A673 (cell line): ENCODE results near the gene ANKRD53. TPM values are rescaled to one million over a fixed set of nuclear protein-coding genes. Genes with fewer than 3 reads are reported as not detected.

ENCODE experiments used
- BruUV-seq: library from RNA; stranded (reverse); fragments of 400-500 nt; replicated peaks from 2 replicates; lab custom pipeline; 2021; lab: Mats Ljungman, UMichigan
- CTCF ChIA-PET: fragments of 300-600 bp; sonication (Branson Sonifier 250); formaldehyde crosslinking; loops from one replicate; lab custom pipeline; 2022; ENCODE audit warnings: antibody characterized with exemption; lab: Charles Lee
- POLR2A ChIA-PET: fragments of 300-600 bp; sonication (Branson Sonifier 250); formaldehyde crosslinking; loops from one replicate; lab custom pipeline; 2022; ENCODE audit warnings: antibody characterized with exemption; ENCODE audit not compliant: low non-redundant PET; lab: Charles Lee
- DNase-seq: peaks from one replicate; pipeline ENCODE4 v3.0.0-alpha.2; 2015; ENCODE audit warnings: low spot score
- H3K27ac ChIP-seq: fragments of 200-600 bp; sonication (generic); 2 replicates; pipeline ENCODE4 v1.5.1; 2016; ENCODE audit warnings: mixed run types, low read depth, mild to moderate bottlenecking, mixed read lengths, antibody characterized with exemption, low read length; ENCODE audit not compliant: poor library complexity, severe bottlenecking
- H3K27me3 ChIP-seq: fragments of 200-600 bp; sonication (generic); replicated peaks from 2 replicates; pipeline ENCODE4 v1.6.1; 2017; ENCODE audit warnings: mixed run types, low read depth, mild to moderate bottlenecking, mixed read lengths, antibody characterized with exemption, low read length; ENCODE audit not compliant: insufficient read depth, poor library complexity
- H3K36me3 ChIP-seq: fragments of 200-600 bp; sonication (generic); 2 replicates; pipeline ENCODE4 v1.6.1; 2016; ENCODE audit warnings: mixed run types, mild to moderate bottlenecking, mixed read lengths, antibody characterized with exemption, low read length; ENCODE audit not compliant: insufficient read depth, poor library complexity, severe bottlenecking
- H3K4me1 ChIP-seq: fragments of 200-600 bp; sonication (generic); 2 replicates; pipeline ENCODE4 v1.6.1; 2017; ENCODE audit warnings: mixed run types, mild to moderate bottlenecking, mixed read lengths, antibody characterized with exemption, low read length; ENCODE audit not compliant: insufficient read depth, poor library complexity, severe bottlenecking
- H3K4me3 ChIP-seq: fragments of 200-600 bp; sonication (generic); 2 replicates; pipeline ENCODE4 v1.5.1; 2016; ENCODE audit warnings: low read depth, mixed run types, mild to moderate bottlenecking, mixed read lengths, low read length; ENCODE audit not compliant: poor library complexity, severe bottlenecking
- H3K9me3 ChIP-seq: fragments of 200-600 bp; sonication (generic); 2 replicates; pipeline ENCODE4 v1.6.1; 2016; ENCODE audit warnings: mixed run types, low read depth, mild to moderate bottlenecking, mixed read lengths, antibody characterized with exemption, low read length; ENCODE audit not compliant: poor library complexity, severe bottlenecking
- EZH2 ChIP-seq: fragments of 200-600 bp; sonication (generic); IDR thresholded peaks from 2 replicates; pipeline ENCODE4 v1.6.1; 2017; ENCODE audit warnings: borderline replicate concordance, low read depth, mild to moderate bottlenecking, mixed read lengths, antibody characterized with exemption, low read length; ENCODE audit not compliant: poor library complexity, severe bottlenecking
- intact Hi-C: fragments of 100-400 bp; cut with micrococcal nuclease; formaldehyde crosslinking; loops from one replicate; pipeline ENCODE4 v1.10.0; 2022; ENCODE audit not compliant: unreplicated experiment
- total RNA-seq: library from RNA; stranded (reverse); gene quantifications from 2 replicates; pipeline ENCODE4 v1.2.3, GENCODE V29; 2021
- TF ChIP-seq, protein P1 (sequence below): fragments of 300-800, 200-600 bp; sonication (generic); conservative IDR thresholded peaks from 2 replicates; pipeline ENCODE4 v1.5.1; 2017; ENCODE audit warnings: low read depth, mild to moderate bottlenecking, antibody characterized with exemption, low read length, moderate library complexity, mixed read lengths

The ANKRD53 gene
- total RNA-seq, 1 experiment from 2014 or later, result 0.64 TPM

DNA sequence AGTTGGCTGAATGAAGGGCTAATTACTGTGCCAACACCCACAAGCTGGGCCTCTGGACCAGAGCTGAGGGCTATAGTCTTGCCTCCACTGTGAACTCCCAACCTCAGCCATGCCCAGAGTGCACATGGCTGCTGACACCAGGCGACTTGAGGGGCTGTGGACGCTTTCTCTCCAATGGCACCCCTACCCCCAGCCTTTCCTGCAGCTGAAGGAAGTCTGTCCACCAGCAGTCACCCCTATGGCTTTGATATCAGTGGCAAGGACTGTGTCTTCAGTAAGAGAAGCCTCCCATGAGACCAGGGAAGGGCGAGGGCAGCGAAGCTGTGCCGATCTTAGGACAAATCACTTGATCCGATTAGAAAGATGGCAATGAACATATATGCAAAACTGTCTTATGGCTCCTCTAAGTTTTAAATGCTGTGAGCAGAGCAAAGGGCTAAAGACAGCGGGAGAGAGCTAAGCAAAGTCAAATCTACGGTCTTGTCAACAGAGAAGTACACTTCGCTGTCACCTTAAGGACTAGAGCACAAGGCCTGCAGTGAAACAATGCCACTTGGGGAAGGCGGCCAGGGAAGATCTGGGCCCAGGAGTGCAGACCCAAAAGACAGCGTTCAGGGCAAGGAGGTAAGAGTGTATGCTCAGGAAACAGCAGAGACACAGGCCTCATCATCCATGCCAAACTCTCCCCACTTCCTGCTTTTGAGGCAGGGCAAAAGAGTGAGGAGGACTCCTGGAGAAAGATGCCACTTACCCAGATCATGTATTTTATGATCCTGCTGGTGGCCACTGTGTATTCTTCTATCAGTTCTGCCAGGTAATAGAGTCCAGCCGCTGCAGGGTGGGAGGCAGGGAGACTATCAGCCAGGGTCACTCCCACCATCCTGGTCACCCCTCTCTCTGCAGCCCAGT lies 14.8 kb downstream of the ANKRD53 start:
- H3K9me3 ChIP-seq, result no peaks in the 10 kb centered on the region
- intact Hi-C loops, result no loop called here
- H3K36me3 ChIP-seq, result peaks cover 9% of the 10 kb centered on the region
- TSS peak; percentile 38 for BruUV-seq
- H3K27ac ChIP-seq, result no peak overlapping the region
- peaks cover 6% of the 10 kb centered on the region for H3K4me1 ChIP-seq
- no peaks in the 10 kb centered on the region for H3K27me3 ChIP-seq
- TF ChIP-seq, protein P1, sequence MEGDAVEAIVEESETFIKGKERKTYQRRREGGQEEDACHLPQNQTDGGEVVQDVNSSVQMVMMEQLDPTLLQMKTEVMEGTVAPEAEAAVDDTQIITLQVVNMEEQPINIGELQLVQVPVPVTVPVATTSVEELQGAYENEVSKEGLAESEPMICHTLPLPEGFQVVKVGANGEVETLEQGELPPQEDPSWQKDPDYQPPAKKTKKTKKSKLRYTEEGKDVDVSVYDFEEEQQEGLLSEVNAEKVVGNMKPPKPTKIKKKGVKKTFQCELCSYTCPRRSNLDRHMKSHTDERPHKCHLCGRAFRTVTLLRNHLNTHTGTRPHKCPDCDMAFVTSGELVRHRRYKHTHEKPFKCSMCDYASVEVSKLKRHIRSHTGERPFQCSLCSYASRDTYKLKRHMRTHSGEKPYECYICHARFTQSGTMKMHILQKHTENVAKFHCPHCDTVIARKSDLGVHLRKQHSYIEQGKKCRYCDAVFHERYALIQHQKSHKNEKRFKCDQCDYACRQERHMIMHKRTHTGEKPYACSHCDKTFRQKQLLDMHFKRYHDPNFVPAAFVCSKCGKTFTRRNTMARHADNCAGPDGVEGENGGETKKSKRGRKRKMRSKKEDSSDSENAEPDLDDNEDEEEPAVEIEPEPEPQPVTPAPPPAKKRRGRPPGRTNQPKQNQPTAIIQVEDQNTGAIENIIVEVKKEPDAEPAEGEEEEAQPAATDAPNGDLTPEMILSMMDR, result no peak
- TF ChIP-seq EZH2, result no peak
- no peak for DNase-seq
- CTCF ChIA-PET, result interaction anchor here (0.6 kb wide), 1 partner anchor 8 kb away, joined by 5 read pairs; no protein-coding TSS in a partner anchor
- H3K4me3 ChIP-seq, result peak overlapping the region; percentile 97
- POLR2A ChIA-PET, result no interaction called here

DNA sequence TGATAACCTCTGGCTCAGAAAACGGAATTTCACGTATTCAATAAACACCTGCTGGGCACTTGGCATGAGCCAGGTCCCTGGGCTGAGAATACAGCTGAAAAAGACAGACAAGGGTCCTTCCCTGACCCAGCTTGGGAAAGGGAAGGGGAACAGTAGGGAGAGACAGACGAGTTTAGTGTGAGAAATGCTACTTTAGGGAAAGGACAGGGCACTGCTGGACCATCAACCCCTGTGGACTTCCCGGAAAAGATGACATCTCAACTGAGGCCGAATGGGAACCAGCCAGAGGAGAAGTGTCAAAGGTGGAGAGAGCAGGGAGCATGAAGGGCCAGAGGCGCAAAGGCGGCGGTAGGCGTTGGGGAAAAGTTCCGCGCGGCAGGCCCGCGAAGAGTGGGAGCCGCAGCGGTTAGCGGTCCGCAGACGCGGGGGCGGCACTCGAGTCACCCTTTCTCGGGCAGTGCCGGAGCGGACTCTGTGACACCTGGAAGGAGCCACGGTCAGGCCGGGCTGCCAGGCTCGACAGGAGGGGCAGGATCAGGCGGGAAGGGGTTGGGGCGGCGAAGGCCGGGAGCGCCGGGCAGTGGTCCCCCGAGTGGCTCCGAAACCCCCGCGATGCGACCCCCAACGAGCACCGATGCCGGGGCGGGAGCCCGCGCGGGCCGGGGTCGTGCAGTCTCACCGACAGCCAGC lies 15.7 kb downstream of the ANKRD53 start:
- no peak for DNase-seq
- CTCF ChIA-PET, result interaction anchor here (0.6 kb wide), 1 partner anchor 9 kb away, joined by 5 read pairs; no protein-coding TSS in a partner anchor

More for the DNA sequence above, 15.7 kb downstream of the ANKRD53 start:
- Histone ChIP-seq H3K36me3 (peaks cover under 1% of the 10 kb centered on the region), H3K27me3 (no peaks in the 10 kb centered on the region), H3K4me1 (peaks cover 6% of the 10 kb centered on the region), H3K4me3 (peak overlapping the region; percentile 97), H3K27ac (peak overlapping the region; percentile 86), H3K9me3 (no peaks in the 10 kb centered on the region)
- intact Hi-C loops, result no loop called here
- BruUV-seq, result no TSS peak
- TF ChIP-seq EZH2, result no peak
- TF ChIP-seq, protein P1, result no peak
- POLR2A ChIA-PET, result no interaction called here
